GM19025 (cell line): ENCODE results near the gene HELZ2.

Source experiments
- ATAC-seq: cut with Tn5 transposase; IDR thresholded peaks from one replicate; pipeline ENCODE4 v1.9.1; 2021; ENCODE audit warnings: mild to moderate bottlenecking, low read depth, moderate library complexity; ENCODE audit not compliant: unreplicated experiment

The HELZ2 gene

GRCh38 chr20:63529861-63530787, 43.9 kb downstream of the HELZ2 start:
- ATAC-seq = no peak

DNA sequence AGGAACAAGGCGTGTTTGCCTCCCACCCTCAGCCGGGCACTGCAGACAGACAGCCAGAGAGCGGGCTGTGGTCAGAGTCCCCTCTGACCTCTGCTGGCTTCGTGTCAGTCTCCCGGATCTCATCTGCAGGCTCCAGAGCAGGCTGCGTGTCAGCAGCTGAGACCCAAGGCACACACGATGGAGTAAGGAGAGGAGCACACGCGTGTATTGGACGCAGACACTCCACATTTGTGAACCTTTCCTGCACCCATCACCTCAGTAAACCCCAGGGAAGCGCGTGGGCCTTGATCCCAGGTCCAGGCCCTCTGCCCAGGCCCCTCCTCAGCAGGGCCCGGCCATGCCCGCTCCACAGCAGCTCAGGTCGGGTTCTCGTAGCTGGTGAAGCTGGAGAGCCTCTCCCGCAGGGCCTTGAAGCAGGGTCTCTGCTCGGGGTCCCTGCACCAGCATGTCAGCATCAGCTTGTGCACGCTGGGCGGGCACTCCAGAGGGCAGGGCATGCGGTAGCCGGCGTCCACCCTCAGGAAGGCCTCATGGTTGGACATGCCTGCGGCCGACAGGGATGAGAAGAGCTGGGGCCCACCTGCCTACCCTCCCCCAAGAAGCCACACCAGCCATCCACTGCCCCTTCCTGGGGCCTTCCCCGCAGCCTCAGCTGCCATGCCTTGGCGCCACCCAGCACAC, 44.7 kb downstream of the HELZ2 start:
- ATAC-seq = no peak

DNA sequence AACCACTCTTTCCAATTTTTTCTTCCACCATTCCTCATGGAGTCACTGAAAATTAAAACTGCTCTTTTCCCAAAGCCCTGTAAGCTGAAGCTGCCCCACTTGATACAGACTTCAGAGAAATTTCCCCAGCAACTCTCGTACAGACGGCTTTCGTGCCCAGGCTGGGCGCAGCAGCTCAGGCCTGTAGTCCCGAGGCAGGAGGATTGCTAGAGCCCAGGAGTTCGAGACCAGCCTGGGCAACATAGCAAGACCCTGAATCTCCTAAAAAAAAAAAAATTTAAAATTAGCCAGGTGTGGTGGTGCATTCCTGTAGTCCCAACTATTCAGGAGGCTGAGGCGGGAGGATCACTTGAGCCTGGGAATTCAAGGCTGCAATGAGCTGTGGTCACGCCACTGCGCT, 46.9 kb downstream of the HELZ2 start:
- ATAC-seq = no peak

DNA sequence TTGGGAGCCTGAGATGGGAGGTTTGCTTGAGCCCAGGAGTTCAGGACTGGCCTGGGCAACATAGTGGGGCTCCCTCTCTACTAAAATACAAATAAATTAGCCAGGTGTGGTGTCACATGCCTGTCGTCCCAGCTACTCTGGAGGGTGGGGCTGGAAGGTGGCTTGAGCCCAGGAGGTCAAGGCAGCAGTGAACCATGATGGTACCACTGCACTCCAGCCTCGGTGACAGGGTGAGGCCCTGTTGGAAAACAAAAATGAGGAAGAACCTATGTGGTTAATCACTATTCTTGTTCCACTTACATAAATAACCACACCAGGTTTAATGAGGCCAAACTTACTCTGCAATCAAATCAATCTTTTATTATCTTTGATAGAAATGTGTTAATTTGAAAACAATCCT, 48.1 kb downstream of the HELZ2 start:
- no peak for ATAC-seq

GRCh38 chr20:63525185-63525584, 48.9 kb downstream of the HELZ2 start:
- ATAC-seq = no peak
